HEK293 (cell line): ENCODE data around the gene ZNF565.

Experiments
- BCL11A ChIP-seq: fragments of 450-650 bp; formaldehyde crosslinking; IDR thresholded peaks from 2 replicates; pipeline ENCODE4 v1.5.1; 2016; ENCODE audit warnings: low read depth, missing biosample characterization, missing genetic modification characterization
- BCL6B ChIP-seq: fragments of 450-650 bp; formaldehyde crosslinking; IDR thresholded peaks from 2 replicates; pipeline ENCODE4 v1.5.1; 2017; ENCODE audit warnings: missing biosample characterization, missing genetic modification characterization
- HOXA7 ChIP-seq: sonication (generic); formaldehyde crosslinking; IDR thresholded peaks from 2 replicates; pipeline ENCODE4 v1.8.1; 2022; ENCODE audit warnings: missing genetic modification reagents, borderline replicate concordance
- MYNN ChIP-seq: fragments of 450-650 bp; formaldehyde crosslinking; IDR thresholded peaks from 2 replicates; pipeline ENCODE4 v1.5.1; 2016; ENCODE audit warnings: missing biosample characterization, missing genetic modification characterization, borderline replicate concordance
- PATZ1 ChIP-seq: fragments of 450-650 bp; formaldehyde crosslinking; IDR thresholded peaks from 2 replicates; pipeline ENCODE4 v1.5.1; 2016; ENCODE audit warnings: missing biosample characterization, missing genetic modification characterization
- REST ChIP-seq: fragments of 450-650 bp; formaldehyde crosslinking; IDR thresholded peaks from 2 replicates; pipeline ENCODE4 v1.5.1; 2016; ENCODE audit warnings: missing biosample characterization, missing genetic modification characterization
- TCF7L2 ChIP-seq: IDR thresholded peaks from 2 replicates; pipeline ENCODE4 v1.6.1; 2011; ENCODE audit warnings: low read depth, mild to moderate bottlenecking, inconsistent platforms, low read length, moderate library complexity, borderline replicate concordance
- YY1 ChIP-seq: fragments of 450-650 bp; formaldehyde crosslinking; IDR thresholded peaks from 2 replicates; pipeline ENCODE4 v1.5.1; 2018; ENCODE audit warnings: missing biosample characterization, missing genetic modification characterization
- ZFP69B ChIP-seq: fragments of 450-650 bp; formaldehyde crosslinking; IDR thresholded peaks from 2 replicates; pipeline ENCODE4 v1.5.1; 2016; ENCODE audit warnings: missing biosample characterization, missing genetic modification characterization
- ZNF121 ChIP-seq: fragments of 450-650 bp; formaldehyde crosslinking; IDR thresholded peaks from 2 replicates; pipeline ENCODE4 v1.5.1; 2016; ENCODE audit warnings: missing biosample characterization, missing genetic modification characterization
- ZNF148 ChIP-seq: fragments of 450-650 bp; formaldehyde crosslinking; IDR thresholded peaks from 2 replicates; pipeline ENCODE4 v1.5.0; 2017; ENCODE audit warnings: missing biosample characterization, missing genetic modification characterization, borderline replicate concordance
- ZNF280D ChIP-seq: fragments of 450-650 bp; formaldehyde crosslinking; IDR thresholded peaks from 2 replicates; pipeline ENCODE4 v1.5.1; 2016; ENCODE audit warnings: missing biosample characterization, missing genetic modification characterization
- ZNF366 ChIP-seq: fragments of 450-650 bp; formaldehyde crosslinking; conservative IDR thresholded peaks from 2 replicates; pipeline ENCODE4 v1.5.1; 2016; ENCODE audit warnings: missing biosample characterization, missing genetic modification characterization
- ZNF426 ChIP-seq: fragments of 450-650 bp; formaldehyde crosslinking; IDR thresholded peaks from 2 replicates; pipeline ENCODE4 v1.5.1; 2017; ENCODE audit warnings: missing biosample characterization, missing genetic modification characterization, mild to moderate bottlenecking, inconsistent platforms, moderate library complexity
- ZNF449 ChIP-seq: fragments of 450-650 bp; formaldehyde crosslinking; IDR thresholded peaks from 2 replicates; pipeline ENCODE4 v1.5.1; 2017; ENCODE audit warnings: missing biosample characterization, mild to moderate bottlenecking, missing genetic modification characterization, moderate library complexity
- ZNF548 ChIP-seq: fragments of 450-650 bp; formaldehyde crosslinking; IDR thresholded peaks from 2 replicates; pipeline ENCODE4 v1.5.1; 2016; ENCODE audit warnings: missing biosample characterization, missing genetic modification characterization
- ZNF658 ChIP-seq: fragments of 450-650 bp; formaldehyde crosslinking; IDR thresholded peaks from 2 replicates; pipeline ENCODE4; 2016; ENCODE audit warnings: missing biosample characterization, missing genetic modification characterization
- ZNF701 ChIP-seq: fragments of 450-650 bp; formaldehyde crosslinking; IDR thresholded peaks from 2 replicates; pipeline ENCODE4 v1.5.1; 2016; ENCODE audit warnings: missing biosample characterization, missing genetic modification characterization
- ZNF707 ChIP-seq: fragments of 450-650 bp; formaldehyde crosslinking; IDR thresholded peaks from 2 replicates; pipeline ENCODE4 v1.5.1; 2016; ENCODE audit warnings: missing biosample characterization, missing genetic modification characterization
- ZSCAN18 ChIP-seq: fragments of 450-650 bp; formaldehyde crosslinking; IDR thresholded peaks from 2 replicates; pipeline ENCODE4 v1.5.1; 2016; ENCODE audit warnings: missing biosample characterization, missing genetic modification characterization
- ZSCAN5A ChIP-seq: fragments of 450-650 bp; formaldehyde crosslinking; IDR thresholded peaks from 2 replicates; pipeline ENCODE4 v1.5.1; 2016; ENCODE audit warnings: missing biosample characterization, missing genetic modification characterization

The ZNF565 gene

GRCh38 chr19:36169084-36169760, 45.2 kb downstream of the ZNF565 start (continued):
- TF ChIP-seq ZNF121 (tag by site-specific recombination) (no peak), ZNF701 (tag by site-specific recombination) (no peak), ZNF449 (tag by site-specific recombination) (no peak; the same call in 1 of the 2 replicates), PATZ1 (tag by site-specific recombination) (peak; percentile 59), ZNF707 (tag by site-specific recombination) (no peak), ZSCAN5A (tag by site-specific recombination) (peak; percentile 70), BCL11A (tag by site-specific recombination) (peak; percentile 77; the same call in 1 of the 2 replicates), TCF7L2 (peak; percentile 76; the same call in 1 of the 2 replicates), ZFP69B (tag by site-specific recombination) (peak; percentile 75), ZNF548 (tag by site-specific recombination) (no peak), YY1 (tag by site-specific recombination) (peak; percentile 25; the same call in 1 of the 2 replicates), ZNF148 (tag by site-specific recombination) (no peak), BCL6B (tag by site-specific recombination) (no peak), ZNF658 (tag by site-specific recombination) (no peak), ZNF366 (tag by site-specific recombination) (peak; percentile 96), MYNN (no peak), ZSCAN18 (tag by site-specific recombination) (no peak), ZNF280D (tag by site-specific recombination) (peak; percentile 56; the same call in 1 of the 2 replicates), HOXA7 (CRISPR knock-in tag) (no peak), REST (tag by site-specific recombination) (peak; percentile 44; the same call in 1 of the 2 replicates), ZNF426 (no peak)
